Measurements from ENCODE around the gene NR2F1-AS1.
"Not testable (repeated sequence)": the region's sequence is repeated elsewhere in the genome, so short reads cannot be mapped to it uniquely, and the experiment has no call there.

NR2F1-AS1 gene

DNA sequence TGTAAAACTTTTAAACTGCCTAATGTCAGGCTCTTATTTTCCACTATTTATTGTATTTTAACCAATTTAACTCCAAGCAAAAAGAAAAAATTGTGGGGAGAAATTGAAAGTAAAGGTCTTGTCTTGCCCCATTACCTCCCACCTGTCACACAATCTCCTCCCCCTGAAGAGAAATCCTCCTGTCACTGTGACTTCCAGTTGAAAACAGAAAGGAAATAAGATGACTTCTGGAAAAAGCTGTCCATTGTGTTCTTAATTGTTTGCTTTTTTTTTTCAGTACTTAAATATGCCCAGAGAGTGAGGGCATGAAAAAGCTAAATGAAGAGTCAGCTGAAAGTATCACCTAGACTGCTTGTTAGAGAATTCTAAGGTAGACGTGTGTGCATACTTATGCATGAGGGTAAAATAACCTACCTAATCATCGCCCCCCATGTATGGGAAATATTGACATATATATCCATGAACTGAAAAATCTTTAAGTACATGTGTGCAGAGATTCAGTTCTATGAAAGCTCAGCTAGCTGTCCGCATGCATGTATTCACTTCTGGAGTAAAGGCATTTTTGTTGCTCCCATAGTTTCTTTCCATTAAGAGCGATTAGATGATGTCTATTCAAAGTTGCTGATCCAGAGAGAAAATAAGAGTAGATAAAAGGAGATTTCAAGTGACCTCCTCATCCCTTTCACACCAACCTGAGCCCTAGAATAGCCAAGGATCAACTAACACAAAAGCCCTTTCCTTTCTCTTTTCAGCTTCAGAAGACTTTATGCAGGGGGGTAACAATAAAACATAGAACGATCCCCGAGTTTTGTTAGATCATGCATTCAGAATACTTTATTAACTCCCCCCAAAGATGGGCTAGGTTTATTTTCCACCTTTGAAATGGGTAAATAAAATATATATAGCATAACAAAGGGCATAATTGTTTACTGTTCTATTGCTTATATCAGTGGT, 5.3 kb downstream of the NR2F1-AS1 start:
- DNase-seq: no peak

DNA sequence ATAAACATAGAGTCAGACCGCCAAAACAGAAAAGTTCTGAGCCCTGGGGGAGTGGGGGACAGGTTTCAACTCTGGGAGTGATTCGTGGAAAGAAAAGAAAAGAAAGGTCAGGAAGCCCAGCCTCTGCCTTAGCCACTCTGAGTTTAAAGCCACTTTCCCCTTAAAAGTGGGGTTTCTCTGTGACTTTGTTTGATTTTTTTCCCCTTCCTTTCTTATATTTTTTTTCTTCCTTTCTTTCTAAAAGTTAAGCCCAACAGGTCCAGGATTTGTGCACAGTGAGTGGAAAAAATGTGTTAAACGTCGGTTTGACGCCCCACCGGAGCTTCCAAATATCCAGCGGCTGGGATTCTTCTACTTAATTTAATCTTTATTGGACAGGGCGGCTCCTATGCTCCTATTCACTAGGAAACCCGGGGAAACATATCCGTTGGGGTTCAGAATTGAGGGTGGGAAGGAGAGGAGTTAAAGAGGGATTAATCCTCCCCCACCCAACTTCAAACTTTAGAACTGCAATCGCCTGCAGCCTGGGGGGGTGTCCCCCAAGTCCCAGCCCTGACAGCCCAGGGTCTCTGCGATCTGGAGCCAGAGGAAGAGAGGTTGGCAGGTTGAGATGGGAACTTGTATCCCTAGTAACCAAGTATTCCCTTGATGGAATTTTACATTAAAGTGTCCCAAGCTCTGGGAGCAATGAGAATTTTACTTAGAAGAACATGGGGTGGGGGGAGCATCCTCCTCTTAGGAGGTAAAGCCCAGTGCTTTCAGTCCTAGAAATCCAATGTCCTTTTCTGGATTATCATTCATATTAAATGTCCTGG, 6.3 kb downstream of the NR2F1-AS1 start:
- DNase-seq: no peak

DNA sequence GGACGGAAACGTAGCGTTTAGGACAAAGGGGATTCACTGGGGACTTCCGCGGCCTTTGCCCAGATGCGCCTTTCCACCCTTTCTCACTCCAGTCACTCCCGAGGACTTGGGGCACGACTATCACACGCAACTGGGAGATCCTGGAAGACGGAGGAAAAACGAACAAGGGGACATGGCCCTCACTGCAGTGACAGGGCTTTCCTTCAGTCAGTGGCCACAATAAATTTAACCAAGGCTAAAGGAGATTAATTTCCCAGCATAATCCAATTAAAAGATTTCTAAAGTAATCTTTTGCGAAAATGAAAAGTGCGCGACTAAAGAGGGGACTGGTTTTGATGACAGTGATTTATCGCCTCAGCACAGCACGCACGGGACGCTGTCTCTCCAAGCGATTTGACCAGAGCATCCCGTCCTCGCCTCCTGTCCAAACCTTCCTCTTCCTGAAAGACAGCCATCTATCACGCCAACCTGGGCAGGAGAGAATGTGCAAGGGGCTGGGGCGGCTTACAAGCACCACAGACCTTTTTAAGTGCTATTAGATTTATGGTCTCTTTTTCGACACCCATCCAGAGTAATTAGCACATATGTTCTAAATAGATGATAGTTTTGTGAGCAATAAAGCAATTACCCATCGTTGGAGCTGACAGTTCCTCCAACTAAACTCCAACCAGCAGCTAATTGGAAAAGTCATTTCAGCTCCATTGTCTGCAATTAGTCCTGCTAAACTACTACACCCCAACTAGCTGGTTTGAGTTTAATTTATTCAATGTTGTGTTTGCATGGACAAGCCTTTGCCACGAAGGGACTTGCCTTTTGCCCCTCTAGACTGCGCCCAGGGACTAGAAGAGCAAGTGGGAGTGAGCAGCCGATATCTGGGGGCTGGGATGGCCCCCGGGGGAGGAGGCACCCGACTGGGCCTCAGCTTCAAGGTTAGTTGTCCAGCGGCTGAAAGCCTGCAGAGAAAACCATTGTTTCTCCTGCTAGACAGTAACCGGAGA, 7.4 kb downstream of the NR2F1-AS1 start:
- no peak for DNase-seq

DNA sequence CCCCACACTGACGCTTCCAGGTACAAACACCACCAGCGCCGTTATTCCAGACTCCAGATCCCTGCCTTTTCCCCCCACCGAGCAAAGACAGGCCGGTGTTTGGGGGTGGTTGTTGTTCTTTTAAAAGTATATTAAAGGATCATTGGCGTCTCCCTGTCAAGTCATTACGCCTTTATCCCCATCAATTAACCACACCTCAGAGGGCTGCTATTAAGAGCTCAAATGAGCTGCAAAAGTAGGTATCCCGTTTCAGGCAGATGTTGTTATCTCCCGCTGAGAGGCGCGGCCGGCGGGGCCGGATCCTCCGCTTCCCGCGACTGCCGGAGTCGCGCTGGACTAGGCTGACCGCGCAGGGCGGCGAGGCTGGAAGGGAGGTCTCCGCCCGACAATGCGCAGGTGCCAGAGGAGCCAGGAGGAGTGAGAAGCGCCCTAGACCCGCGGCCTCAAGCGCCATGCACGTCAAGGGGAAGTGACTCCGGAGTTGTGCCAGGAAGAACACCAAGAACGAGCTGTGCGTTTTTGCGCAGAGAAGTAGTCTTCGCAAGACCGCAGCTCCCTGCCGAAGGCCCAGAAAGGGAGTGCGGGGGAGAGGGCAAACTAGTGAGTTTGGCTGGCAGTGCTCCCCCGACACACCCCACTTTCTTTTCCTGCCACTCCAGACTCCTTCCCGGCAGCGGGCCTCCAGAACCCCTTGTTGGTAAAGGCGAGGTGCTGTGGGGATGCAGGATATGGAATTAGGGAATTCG, 8.2 kb downstream of the NR2F1-AS1 start:
- DNase-seq: no peak

DNA sequence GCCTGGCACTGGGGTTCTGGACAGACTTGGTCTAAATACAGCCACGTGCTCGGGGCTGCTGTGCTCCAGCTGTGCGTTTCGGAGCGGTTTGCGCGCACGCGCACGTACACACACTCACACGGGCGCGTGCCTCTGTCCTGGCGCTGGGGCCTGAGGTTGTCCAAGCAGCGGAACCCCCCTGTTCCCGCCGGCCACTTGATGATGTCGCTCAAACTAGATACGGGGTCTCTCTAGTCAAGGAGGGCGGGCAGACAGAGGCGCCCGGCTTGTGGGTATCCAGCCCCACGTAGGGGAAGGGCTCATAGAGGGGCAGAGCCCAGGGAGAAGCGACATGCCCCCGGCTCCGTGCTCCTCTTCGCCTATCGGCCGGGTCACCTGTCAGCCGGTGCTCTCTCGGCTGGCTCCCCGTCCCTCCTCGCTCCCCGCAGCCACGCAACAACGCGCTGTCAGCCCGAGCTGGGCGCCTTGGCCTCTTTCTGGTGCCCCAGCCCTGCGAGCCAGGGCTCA, 8.9 kb downstream of the NR2F1-AS1 start:
- DNase-seq: no peak

DNA sequence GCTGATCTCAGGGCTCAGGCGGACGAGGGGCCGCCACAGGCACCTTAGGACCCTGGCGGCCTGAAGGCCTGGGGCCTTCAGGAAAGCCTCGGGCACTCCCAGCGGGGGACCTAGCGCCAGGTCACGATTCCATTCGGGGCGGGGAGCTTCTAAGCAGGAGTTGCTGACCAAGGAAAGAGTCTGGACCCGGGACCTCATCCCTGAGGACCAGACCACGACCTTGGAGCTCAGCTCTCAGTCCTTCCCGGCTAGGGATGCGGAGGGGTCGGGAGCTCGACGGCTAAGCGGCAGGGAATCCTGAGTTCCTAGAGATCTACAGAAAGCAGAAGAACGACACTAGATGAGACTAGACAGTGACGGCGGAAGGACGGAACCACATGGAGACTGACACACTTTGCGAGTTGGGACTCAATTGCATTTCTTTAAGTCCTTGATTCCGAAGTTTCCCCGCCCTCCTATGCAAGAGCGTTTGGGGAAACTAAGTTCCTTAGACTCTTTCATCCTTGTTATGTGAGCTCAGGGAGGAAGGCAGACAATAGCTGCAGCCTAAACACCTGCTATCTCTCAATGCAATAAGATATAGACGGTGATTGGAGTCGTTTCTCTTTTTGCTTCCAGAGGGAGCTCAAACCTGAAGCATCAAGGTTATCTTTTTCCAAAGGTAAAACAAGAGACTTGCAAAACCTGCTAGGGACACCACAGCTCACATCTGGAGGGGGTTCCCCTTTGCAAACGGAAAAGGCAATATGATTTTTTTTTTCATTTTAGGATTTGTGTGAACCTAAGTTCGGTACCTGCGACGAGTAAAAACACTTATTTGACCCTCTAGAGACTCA, 9.7 kb downstream of the NR2F1-AS1 start:
- no peak for DNase-seq

DNA sequence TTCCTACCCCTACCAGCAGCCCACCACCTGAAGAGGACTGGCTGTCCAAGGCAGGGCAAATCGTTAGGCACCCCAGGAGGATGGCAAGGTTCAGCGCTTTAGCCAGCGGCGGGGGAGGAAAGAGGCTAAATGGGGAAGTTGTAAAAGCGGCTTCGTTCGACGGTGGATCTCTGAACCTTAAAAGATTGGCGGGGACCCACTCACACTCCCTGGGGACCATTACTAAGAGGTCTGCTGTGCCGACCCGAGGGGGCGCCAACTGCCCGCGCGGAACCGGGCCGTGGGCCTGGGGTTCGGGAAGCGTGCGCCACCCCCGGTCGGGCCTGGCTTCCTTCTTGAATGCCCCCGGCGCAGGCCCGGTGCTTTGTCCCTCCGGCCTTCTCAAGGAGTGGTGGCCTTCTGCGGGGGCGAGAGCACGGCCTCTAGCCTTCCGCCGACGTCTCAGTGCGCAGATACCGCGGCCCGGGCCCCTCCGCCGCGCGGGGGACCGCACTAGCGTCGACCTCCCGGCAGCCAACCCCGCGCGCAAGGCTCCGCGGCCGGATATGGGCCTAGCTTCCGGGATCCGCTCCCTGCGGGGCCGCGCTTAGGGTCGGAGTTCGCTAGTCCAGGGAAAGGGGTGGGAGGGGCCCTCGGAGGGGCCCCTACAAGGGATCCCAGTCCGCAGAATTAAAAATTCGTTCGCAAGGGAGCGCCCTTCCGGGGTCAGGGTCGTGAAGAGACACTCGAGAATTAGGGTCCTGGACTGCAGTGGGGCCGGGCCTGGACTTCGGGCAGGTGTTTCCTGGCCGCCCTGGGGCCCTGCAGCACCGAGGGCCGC, 10.5 kb downstream of the NR2F1-AS1 start:
- no peak for DNase-seq

DNA sequence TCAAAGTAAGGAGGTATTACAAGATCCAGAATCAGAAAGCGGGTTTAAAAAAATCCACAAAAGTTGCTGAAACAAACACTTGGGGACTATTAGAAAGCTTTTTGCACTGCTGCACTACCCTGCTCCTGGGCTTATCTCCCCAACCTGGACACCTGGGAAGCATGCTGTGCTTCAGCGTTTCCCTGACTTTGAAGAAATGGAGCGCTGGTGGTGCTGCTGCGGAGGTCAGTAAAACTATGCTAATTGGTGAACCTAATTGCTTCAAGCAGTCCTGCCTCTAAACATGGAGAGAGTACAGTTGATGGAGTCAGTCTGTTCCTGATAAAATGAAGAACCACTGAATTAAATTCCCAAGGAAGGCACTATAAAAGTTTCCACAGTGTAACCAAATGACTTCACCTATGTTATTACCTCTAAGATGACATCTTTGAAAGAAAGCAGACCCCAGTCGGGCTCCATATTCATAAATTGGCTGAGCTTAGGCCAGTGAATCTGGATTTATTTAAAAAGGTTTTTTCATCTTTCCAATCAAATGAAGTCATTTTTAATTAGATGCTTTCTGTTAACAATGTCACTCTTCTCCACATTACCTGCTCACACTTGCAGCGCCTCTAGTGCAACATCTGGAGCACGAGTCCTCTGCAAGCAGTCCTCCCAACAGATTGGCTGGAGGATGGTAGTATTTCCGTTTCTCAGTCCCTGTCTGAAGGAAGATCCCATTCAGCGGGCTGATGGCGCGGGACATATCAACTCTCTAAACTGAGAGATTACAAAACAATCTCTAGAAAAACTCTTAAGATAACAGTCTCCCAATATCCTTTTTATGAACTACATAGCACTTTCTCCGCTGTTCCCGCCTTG, 11.5 kb downstream of the NR2F1-AS1 start:
- no peak for DNase-seq

DNA sequence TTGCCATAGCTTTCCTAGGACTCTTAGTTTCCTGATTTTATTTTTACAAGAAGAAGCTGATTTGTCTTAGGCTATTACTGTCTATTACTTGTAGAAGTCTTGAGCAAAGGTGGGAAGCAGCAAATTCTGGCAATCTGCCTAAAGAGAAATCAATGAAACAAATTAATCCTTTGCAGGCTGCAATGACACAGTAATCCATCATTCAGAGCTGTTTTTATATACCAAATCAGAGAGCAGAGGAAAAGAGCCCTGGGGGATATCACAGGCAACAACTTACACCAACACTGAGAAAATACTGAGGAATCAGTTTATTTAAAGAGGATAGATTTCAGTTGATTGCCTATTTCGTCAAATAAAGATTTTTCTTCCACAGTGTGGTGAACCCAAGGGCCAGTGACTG, 13.6 kb downstream of the NR2F1-AS1 start:
- no peak for DNase-seq

DNA sequence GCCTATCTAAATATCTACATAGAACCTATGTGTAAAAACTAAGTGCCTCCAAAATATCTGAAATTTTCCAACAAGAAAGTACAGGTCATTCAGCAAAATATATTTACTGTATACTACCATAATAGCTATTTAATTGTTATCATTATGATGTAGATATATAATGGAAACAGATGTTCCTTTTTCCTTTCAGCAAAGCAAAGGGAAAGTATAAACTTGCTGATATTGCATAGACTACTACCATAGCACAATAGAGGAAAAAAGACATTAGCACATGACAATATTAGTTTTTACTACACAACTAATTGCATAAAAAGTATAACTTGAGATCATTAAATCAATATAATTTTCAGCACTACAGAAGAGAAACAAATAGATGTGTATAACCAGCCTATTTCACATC, 14.9 kb downstream of the NR2F1-AS1 start:
- DNase-seq: no peak

DNA sequence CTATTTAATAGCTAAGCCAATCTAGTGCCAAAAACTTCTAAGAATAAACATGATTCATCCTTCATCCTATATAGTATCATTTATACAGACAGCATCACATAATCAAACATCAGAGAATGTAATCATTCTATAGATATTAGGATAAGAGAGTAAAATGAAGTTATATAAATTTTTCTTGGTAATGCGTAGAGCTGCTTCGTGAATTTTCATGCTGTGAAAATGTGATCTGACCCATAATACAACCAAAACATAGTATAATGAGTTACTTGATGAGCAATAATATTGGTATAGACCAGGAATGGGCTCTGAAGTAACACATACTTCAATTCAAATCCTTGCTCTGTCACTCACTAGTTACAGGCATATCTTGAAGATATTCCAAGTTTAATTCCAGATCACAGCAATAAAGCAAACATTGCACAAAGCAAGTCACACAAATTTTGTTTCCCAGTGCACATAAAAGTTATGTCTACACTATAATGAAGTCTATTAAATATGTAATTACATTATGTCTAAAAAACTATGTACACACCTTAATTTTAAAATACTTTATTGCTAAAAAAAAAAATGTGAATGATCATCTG, 23.9 kb downstream of the NR2F1-AS1 start:
- DNase-seq: no peak

DNA sequence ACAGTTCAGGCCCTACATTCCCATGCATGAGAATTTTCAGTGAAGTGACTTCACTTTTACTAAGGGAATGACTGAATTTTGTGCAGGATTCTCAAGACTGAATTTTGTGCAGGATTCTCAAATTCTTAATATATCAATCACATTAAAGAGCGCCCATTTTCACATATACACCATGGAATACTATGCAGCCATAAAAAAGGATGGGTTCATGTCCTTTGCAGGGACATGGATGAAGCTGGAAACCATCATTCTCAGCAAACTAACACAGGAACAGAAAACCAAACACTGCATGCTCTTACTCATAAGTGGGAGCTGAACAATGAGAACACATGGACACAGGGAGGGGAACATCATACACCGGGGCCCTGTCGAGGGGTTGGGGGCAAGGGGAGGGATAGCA, 31.4 kb downstream of the NR2F1-AS1 start:
- not testable (repeated sequence) for DNase-seq

DNA sequence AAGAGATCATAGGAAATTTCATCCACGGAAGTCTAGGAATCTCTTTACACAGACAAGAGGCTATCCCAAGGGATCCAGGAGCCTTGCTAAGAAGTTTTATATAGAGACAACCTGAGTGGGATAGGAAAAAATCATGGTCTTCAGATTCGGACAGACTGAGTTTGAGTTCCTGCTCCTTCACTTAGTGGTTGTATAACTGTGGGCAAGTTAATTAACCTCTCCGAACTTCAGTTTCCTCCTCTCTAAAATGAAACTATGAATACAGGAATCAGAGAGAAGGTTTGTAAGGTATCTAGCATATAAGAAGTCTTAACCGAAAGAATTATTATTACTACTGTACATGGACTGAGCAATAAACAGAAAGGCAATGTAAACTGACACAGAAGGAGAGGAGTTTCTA, 35.1 kb downstream of the NR2F1-AS1 start:
- DNase-seq: no peak

DNA sequence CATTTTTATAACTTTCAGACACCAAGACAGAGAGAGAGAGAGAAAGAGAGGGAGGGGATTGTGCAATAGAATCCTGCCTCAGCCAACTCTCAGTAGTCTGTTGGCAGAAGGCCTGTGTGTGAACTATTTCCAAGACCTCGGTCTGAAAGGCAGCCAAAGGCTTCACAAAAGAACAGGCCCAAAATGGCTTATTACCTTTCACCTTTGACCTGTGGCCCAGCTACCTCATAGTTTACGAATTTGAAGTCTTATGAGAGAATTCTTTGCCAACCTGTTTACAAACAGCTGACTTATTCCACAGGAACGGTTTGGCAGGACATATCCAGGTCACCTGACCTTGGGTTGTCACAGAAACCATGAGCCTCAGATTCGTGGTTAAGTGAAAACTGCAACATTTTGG, 48.6 kb downstream of the NR2F1-AS1 start:
- peak; percentile 1 to 9 for DNase-seq

DNA sequence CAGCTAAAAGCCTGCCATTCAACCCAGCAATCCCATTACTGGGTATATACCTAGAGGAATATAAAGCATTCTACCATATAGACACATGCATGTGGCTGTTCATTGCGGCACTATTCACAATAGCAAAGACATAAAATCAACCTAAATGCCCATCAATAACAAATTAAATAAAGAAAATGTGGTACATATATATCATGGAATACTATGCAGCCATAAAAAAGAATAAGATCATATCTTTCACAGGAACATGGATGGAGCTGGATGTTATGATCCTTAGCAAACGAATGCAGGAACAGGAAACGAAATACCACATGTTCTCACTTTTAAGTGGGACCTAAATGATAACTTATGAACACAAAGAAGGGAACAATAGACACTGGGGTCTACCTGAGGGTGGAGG, 59.2 kb downstream of the NR2F1-AS1 start:
- not testable (repeated sequence) for DNase-seq

DNA sequence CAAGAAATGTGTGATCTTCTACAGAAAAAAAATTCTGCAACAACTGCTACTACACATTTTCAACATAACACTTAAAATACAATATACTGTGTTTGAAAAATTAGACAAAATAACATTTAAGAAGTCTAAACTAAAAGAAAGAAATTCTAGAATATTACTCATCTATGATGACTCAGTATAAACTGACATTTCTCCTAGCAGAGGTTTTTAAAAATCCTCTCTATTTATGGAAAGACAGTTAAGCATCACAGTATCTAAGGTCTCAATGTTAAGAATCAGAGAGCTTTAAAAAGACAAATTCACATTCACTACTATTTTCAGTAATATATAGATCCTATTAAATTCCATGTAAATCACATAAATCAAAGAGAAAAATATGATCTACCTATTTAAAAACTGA, 61.3 kb downstream of the NR2F1-AS1 start:
- no peak for DNase-seq

DNA sequence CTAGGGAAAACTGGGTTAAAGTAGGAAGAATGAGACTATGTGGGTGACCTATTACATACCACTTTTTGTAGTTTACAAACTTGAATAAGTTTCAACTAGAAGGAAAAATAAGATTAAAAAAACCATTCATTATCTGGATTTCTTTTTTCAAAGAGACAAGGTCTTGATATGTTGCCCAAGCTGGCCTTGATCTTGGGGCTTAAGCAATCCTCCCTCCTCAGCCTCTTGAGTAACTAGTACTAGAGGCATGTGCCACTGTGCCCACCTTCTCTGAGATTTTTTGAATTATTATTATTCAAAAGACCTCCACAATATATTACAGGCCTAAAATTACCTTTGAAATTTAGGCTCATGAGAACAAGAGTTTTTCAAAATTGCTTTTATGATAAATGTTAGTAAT, 63.2 kb downstream of the NR2F1-AS1 start:
- no peak for DNase-seq

DNA sequence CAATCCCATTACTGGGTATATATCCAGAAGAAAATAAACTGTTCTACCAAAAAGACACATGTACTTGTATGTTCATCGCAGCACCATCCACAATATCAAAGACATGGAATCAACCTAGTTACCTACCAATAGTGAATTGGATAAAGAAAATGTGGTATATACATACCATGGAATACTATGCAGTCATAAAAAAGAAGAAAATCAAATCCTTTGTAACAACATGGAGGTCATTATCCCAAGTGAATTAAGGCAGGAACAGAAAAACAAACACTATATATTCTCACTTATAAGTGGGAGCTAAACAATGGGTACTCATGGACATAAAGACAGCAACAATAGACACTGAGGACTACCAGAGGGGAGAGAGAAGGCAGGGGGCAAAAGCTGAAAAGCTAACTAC, 67.7 kb downstream of the NR2F1-AS1 start:
- no peak for DNase-seq

All from AML-193 (cell line).